Activated T-cell treated with anti-CD3 and anti-CD28 coated beads for 4 hours (primary cell): ENCODE data around the gene ZNF319.

ENCODE experiments used
- DNase-seq: peaks from one replicate; pipeline ENCODE4 v3.0.0-alpha.2; 2020

ZNF319 gene

DNA sequence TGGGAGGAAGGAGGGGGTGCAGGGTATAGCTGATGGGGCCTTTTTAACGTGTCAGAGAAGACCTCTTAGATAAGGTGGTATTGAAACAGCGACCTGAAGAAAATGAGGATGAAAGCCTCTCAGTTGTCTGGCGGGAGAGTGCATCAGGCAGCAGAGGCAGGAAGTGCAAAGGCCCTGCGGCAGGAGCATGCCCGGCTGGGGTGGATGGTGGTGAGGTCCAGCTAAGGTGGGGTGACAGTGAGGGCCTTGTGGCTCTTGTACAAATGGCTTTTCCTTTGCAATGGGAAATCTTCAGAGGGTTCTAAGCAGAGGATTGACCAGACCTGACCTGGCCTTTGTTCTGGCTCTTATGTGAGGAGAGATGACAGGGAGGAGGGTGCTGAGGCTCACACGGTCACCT lies 36.5 kb upstream of the ZNF319 start:
- no peak for DNase-seq

DNA sequence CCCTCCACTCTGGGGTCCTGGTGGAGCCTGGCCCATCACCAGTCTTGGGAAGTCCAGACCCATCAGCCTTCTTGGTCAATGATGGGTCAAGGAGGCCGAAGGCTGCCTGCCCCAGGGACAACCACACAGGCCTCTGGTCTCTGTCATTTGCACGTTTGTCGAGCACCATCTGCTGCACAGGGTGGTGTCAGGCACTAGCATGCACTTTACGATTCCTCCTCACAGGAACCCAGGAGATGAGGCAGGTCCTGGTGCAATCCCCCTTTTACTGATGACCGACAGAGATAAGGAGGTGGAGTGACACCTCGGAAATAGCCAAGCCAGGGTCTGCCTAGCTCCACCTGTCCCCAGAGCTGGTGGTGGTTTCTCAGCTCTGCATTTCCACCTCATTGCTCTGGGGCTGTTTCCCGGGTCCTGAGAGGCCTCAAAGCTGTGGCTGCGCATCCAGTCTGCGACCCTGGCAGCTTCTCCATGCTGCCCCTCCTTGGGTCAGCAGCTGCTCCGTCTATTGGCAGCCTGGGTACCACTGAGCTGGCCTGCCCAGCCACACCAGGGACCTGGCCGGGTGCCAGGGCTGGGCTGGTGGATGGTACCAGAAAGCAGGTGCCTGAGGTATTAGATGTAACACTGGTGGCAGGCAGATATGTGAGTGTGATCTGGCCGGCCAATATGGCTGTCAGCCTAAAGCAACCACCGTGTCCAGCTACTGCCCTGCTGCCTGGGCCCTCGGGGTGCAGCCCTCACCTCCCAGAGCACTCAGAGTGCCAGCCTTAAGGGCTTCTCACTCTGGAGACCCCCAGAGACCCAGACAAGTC lies 35.1 kb upstream of the ZNF319 start:
- DNase-seq = no peak

DNA sequence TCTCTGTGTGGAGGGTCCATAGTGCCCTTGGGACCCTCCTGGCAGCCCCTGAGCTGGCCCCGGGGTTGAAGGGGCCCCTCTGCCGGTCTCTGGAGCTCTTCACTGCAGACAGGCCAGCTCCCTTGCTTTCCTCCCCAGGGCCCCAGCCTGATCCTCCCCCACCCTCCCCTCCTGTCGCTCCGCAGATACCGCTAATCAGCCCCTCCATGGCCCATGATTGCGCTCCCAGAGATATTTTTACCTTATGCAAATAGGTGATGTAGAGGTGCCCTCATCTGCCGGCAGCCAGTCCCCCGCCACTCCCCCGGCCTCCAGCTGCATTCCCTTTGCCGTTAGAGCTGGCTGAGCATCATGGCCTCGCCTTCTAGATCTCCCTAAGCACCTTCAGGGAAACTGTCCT lies 34.3 kb upstream of the ZNF319 start:
- no peak for DNase-seq

DNA sequence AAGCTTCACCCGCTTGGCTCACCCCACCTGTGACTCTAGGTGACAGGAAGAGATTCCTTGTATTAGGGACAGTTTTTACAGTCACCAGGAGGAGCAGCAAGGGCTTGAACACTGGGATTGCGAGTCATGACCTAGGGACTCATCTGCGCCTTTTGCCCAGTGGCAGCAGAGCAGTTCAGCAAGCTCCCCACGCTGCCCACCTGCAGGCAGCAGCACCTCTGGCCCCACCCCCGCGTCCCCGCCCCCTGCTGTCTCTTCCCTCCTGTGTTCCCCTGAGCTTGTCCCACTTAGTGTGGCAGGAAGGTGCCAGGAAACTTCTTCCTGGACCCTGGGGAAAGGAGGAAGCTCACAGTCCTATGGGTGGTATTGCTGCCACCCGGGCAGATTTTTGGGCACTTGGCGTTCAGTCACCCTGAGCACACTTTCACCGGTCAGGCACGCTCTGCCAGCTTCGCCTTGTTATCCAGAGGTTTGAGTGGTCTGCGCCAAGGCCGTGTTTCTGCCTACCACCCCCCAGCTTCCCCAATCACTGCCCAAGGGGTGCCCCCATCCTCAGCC lies 33.7 kb upstream of the ZNF319 start:
- no peak for DNase-seq

DNA sequence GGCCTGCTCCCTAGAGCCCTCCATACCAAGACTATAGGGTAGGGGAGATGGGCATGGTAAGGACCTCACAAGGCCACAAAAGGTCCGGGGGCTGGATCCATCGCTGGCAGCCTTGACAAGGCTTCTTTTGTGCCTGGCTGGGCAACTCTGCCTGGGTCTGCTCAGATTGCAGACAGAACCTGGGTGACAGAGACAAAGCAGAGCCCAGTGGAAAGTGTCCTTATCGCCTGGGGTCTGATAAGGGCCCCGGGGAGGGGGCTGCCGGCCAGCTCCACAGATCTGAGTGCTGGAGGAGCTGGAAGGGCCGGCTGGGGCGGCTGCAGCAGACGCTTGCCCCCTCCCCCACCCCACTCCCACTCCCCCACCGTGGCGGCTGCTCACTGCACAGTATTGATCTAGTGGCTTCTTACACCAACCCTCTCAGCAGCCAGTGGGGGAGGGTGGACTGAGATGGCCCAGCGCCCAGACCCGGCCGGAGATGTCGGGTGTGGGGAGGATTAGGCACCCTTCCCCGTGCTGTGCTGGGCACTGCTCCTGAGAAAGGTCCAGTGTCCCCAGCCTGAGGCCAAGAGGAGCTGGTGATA lies 32.3 kb upstream of the ZNF319 start:
- no peak for DNase-seq

DNA sequence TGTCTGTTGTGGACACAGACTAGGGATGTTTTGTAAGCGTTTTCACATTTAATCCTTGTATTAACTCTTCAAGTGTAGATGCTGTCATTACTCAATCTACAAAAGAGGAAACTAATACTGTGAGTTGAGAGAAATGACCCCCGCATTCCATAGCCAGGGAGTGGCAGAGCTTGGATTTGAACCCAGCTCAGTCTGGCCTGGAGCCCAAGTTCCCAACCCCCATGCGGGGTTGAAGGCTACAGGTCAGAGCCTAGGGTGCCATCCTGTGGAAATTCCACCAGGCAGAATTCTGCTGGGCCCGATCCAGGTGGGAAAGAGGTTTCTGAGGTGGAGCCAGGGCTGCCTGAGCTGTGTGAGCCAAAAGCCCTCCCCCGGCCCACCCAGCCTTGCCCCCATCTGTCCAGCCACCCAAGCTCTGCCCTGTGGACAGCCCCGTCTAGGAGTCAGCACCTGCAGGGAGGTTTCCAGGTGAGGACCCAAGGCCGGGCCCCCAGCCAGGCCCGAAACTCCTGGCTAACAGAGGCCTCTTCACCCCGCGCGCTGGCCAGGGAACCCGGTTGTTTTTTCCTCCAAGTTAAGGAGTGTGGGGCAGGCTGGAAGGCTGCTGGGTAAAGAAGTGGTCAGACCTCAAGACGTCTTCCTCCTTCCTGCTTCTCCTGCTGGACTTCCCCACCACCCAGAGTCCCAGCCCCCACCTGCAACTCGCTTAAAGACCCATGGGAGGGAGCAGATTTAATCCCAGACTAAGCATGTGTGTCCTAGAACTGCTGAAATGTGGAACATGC lies 30.7 kb upstream of the ZNF319 start:
- no peak for DNase-seq

DNA sequence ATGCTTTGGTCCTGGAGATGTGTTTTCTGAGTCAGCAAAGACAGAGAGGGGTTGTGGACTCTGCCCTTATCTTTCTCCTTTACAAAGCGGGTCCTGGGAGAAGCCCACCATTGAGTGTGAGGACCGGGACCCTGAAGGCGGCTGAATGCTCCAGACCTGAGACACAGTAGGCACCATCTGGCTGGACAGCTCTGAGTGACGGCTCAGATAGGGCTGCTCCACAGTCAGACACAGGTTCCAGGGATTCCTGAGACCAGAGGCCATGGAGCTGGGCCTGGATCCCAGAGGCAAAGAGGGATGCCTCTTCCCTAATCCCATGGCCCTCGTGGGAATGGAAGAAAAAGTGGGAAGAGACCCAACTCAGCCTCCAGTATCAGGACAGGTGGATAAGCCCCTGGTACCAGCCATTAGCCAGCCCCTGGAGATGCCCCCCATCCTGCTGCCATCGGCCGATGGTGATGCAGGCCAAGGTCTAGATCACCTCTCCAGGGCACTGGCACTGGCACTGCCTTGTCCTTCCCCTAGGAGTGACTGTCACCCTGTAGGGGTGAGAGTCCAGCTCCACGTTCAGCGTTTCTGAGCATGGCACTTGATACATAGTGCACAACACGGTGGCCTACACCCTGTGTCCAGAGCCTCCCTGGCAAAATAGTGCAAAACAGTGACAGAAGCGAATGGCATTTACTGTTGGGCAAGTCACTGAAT lies 29.8 kb upstream of the ZNF319 start:
- DNase-seq = no peak

DNA sequence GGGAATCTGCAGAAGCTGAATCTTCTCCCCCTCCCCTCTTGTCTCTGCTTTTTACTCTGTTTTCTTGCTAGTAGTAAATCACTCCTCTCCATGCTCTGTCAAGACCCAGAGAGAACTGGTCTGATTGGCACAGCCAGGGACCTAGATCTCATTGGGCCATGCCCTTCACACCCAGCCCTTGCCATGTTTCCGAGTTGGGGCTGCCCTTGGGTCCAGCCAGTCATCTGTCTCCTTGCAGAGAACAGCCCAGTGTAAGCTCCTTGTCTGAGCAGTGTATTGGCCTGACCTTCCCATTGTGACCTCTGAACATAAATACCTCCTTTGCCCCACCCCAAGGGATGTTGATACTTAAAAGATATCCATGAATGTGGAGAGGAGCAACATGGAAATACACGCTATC lies 28.9 kb upstream of the ZNF319 start:
- DNase-seq = no peak

DNA sequence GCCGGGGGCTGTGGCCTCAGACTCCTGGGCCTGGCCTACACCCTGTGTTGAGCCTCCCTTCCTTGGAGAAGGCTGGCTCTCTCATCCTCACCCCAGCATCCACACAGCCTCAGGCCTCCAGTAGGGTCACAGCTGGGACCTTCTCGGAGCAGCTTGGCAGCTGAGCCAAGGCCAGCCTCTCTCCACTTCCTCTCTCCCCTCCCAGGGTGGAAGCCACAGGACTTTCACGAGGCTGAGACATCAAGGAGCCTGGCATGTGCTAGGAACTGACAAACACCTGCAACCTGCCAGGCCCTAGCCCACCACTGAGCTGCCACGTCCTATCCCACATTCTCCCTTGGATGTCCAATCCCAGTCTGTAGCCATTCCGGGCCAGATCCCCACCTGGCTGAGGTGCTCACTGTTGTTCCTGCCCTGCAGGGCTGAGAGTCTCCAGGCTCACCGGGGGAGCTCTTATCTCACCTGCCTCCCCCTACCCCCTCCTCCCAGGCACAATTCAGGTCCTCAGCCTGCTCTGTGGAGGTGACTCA lies 28.1 kb upstream of the ZNF319 start:
- no peak for DNase-seq

DNA sequence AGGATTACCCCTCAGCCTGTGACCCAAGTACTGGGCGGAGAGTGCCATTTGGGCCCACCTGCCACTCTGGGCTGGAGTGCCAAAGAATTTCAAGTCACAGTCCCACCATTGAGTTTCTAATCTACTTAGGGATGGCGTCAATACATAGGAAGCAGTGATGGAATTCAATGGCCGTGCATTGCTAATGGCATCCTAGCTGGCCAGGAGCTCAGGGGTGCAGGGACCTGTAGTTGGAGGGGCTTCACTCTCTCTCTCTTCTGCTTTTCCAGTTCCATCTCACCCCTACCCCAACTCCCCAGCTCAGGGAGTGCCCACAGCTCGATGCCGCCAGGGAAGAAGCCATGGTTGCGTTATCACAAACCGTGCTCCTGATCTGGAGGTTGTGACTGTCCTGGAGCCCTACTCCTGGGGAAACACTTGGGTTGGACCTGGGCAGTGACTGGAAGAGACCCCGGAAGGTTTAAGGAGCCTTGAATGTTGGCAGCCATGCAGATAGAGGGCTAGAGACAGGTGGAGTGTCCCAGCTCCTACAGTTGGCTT lies 27.5 kb upstream of the ZNF319 start:
- DNase-seq = no peak

DNA sequence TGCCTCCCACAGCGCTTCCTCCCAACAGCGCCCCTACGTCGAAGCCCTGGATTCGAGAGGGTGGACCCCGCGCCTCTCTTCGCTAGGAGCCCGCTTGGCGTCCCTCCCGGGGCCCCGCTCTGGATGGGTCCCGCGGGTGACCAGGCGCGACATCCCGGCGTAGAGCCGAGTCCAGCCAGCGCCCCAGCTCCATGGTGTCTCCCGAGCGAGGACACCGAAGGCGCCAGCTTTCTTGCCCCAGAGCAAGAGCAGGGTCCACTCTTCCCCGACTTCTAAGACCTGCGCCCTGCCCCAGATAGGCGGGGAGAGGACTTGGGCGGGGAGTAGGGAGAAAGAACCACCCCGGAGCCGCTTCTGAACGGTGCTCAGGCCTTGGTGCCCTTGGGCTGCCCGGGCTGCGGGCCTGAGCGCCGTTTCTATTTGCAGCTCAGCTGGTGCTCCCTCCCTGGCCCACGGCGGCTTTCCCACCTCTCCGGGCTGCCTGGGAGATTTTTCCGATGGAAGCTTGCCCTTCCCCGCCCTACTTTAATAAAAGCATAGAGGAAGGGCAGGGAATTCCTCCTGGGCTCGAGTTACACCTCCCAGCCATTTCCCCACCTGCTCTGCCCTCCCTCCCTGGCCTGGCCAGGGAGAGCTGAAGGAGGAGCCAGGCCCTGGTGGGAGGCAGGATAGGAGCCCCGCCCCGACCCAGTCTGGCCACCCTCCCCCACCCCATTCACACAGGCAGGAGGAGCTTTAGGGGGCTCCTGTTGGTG lies 26.9 kb upstream of the ZNF319 start:
- DNase-seq = no peak

DNA sequence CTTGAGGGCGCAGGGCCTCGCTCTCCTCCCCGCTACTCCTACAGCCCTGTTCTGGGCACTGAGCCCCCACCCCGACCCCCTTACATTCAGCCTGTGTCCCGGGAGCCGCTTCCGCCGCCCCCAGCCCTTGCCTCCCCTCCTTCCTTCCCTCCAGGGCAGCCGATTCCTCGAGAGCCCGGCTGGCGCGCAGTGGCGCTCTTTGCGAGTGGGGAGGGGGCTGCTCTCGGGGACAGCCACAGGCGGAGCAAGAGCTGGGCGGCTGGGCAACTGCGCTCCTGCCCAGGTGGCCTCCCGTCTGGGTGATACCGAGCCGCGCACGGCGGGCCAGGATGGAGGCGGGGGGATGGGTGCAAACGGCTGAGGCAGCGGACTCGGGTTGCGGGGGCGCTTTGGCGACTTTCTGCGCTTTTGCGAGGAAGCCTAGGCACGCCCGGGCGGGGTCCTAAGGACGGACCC lies 26.3 kb upstream of the ZNF319 start:
- DNase-seq = no peak

DNA sequence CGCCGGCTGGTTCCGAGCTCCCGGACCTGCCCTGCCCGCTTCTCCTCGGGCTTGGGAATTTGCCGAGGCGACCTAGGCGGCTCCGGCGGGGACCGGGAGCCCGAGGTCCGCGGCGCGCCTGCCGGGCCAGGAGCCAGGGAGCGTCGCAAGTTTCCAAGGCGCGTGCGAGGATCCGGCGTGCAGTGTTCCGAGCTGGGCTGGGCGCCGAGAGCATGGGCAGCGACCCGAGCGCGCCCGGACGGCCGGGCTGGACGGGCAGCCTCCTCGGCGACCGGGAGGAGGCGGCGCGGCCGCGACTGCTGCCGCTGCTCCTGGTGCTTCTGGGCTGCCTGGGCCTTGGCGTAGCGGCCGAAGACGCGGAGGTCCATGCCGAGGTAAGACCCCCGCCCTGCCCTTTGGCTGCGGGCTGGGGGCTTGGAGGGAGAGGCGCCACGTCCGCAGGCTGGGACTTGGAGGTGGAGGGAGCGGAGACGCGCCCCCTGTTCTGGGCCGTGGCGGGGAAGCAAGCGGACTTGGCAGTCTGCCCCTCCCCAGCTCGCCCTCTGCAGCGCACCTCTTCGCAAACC lies 25.8 kb upstream of the ZNF319 start:
- no peak for DNase-seq

DNA sequence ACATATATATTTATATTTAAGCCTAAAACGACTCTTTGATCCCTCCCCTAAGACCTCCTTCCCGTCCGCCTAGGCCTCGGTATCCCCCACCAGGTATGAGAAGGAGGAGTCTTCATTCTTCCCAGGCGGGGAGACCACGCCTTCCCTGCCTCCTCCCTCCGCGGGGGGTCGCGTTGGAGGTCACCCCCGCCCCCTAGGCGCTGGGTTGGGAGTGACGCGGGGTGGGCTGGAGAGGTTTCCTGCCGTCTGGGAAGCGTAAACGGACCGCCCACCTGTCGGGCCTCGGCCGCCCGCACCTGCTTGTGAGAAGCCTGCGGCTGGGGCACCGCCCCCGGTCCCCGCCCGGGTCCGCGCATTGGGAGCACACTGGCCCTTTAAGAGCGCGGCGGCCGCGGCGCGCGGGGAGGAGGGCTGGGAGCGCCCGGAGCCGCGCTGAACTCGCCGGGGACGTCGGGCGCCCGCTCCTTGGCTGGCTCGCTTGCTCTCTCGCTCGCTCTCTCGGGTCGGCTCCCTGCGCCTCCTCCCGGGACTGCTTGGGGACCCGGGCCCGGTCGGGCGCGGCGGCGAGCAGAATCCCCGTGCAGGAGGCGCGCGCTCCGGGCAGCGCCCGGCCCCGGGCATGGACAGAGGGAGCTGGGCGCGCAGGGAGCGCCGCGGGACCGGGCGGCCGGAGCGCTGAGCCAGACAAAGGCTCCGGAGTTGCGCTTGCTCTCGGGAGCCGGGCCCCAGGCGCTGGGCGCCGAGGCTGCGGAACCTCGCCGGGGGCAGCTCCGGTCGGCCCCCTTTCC lies 25.1 kb upstream of the ZNF319 start, which contains the start of gene MMP15:
Gene MMP15, plus strand, starts transcription at position 404 of the 788 bp plus-strand sequence. CDS start 597 bp downstream, outside the sequence.
- DNase-seq = peak; percentile 56

DNA sequence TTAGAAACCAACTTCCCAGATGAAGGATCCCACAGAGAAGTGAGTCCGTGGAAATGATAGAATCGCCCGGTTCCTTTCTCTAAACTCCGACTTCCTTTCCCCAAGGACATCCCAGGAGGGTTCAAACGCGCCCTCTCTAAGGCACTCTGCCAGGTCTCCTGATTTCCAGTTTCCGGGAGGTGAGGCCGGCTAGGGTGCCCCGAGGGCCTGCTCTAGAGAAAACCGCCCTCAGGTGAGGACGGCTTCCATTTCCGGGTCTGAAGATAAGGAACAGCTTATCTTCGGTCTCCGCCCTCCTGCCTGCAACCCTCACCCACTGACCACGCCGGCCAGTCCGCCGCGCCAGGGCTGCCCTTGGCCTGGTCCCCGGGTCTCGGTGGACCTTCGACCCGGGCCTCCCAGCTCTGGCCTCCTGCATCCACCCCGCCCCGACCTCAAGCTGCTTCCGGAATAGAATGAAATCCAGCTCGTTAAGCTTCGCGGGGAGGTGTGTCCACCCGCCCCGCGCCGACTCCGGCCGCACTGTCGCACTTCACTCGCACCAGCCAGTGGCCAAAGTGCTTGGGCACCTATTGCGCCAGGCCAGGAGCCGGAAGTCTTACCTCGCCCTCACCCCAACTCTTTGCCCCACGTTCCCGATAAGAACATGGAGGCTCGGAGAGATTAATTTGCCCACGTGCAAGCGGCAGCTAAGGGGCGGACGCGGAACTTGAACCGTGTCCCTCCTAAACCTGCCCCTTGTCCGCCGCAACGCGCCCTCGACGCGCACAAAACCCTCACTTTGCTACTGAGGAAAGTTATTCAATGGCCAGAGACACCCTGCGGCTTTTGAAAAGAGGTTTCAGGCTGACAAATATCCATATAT lies 24.2 kb upstream of the ZNF319 start:
- DNase-seq = no peak

DNA sequence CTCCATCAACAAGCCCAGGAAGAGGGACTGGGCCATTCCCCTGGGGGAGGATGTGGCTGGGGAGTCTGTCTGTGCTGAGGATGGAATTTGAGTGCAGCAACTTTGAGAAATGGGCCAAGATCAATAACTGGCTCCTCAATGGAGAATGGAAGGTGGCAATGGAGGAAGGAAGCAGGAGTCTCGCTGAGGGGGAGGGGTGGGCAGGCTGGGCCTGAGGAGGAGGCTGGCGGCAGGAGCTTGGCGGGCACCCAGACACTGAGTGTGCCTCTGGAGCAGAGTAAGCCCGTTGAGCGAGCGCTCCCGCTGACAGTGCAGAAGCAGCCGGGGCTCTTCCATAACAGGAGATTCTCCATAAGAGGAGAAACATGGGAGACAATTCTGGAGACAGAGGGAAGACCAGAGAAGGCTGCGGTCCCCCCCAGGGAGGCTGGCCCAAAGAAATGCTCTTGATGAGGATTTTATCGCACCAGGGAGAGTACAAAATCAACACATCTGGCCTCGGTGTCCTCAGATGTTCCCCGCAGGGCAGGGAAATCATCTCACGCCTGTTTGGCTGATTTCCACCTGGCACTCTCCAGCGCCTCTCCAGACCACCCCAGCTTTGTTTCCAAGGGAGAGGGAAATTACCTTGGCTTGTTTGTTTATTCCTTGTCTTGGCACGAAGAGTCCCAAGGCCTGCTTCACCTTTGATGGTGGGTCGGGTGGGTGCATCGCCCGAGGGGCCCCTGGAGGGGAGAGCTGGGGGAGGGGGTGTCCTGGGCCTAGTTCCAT lies 22.3 kb upstream of the ZNF319 start:
- DNase-seq = no peak

DNA sequence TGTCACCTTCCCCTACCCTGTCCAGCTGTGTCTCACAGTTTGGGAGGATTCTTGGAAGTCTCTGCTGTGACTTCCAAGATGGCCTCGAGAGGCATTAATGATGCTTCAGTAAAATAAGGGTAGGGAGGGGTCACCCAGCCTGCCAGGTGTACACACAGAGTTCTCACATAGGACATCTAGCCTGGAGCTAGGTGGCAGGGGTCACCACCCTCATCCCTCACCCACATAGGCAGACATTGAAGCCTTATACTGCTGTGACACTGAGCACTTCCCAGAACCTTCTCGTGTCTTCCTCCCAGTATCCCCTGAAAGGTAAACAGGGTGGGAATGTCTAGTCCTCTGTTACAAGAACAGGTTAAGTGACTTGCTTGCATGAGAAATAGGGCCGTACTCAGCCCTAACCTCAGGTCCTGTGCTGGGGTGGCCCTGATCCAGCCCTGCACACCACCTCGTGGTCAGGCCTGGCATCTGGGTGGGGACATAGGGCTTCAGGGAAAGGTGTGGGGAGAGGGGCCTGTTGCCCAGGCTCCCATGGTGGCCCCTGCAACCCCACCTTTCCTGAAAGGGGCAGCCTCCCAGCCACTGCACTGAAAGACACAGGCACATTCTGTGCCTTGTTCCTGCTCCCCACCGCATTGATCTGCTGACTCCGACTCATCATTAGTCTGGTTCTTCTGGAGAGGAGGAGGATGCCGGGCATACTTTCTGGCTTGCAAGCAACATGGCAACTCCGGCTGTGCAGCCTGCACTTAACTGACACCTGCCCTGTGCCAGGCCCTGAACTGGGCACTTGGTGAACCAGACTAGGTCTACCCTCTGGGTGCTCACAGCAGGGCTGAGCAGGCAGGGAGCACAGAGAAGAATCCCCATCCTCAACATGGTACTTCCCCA lies 21.4 kb upstream of the ZNF319 start:
- DNase-seq = no peak
